Measurements from ENCODE around the gene CALCR. TPM values are rescaled to one million over a fixed set of nuclear protein-coding genes. Genes with fewer than 3 reads are reported as not detected.
"Not testable (repeated sequence)": the region's sequence is repeated elsewhere in the genome, so short reads cannot be mapped to it uniquely, and the experiment has no call there.

CALCR gene
- 0.49 TPM for total RNA-seq

DNA sequence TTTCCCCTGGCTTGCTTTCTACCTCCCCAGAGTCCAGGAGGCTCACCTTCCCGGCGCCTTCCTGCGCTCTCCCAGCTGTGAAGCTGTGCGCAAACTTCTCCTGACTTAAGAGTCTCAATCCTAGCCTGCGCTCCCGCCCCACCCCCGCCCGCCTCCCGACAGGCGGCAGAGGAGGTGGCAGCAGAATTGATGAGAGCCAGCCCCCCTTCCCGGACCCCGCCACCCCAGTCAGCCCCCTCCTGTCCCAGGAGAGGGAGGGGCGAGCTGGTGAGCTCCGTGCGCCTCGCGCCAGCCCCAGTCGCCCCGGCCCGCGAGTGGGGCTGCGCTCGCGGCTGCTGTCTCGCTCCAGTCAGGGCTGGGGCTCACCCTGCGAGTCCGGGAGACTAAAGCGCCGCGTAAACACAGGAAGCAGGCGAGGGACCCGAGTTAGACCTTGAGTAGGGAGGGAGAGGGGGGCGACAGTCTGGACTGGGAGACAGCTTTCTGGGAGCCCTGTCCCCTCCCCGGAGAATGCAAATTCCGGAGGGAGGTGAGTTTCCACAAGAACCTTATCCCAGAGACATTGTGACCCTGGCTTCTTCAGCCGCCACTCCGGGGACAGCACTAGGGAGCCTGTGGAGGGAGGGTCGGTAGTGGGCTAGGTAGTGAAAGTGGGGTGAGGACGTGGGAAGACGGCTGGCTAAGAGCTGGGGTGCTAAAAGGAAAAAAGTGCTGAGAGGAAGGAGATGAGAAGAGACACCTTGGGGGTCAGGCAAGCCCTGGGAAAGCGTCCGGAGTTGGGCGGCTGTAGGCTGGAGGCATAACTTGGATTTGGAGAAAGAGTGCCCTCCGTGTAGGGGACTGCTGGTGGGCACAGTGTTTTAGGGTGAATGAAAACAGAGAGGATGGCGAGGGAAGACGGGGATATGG lies at the start of gene CALCR:
CALCR (minus strand) TSS at position 79 of the 909 bp plus-strand sequence. CDS start 87,743 bp downstream, outside the sequence.
- no peak for DNase-seq

DNA sequence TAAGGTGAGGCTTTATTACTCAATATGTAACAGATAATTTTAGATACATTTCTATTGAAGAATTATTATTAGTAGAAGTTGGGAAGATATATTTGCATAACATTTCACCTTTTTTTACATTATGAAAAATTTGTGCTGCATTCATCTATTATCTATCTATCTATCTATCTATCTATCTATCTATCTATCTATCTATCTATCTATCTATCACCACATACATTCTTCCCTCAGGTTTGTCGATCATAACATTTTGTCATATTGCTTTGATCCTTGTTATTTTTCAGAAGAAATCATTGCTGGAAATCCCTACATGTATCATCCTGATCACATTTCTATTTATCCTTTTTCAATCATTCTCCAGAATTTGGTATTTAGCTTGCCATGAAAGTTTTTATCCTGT lies 49.3 kb upstream of the CALCR start:
- DNase-seq, result no peak

DNA sequence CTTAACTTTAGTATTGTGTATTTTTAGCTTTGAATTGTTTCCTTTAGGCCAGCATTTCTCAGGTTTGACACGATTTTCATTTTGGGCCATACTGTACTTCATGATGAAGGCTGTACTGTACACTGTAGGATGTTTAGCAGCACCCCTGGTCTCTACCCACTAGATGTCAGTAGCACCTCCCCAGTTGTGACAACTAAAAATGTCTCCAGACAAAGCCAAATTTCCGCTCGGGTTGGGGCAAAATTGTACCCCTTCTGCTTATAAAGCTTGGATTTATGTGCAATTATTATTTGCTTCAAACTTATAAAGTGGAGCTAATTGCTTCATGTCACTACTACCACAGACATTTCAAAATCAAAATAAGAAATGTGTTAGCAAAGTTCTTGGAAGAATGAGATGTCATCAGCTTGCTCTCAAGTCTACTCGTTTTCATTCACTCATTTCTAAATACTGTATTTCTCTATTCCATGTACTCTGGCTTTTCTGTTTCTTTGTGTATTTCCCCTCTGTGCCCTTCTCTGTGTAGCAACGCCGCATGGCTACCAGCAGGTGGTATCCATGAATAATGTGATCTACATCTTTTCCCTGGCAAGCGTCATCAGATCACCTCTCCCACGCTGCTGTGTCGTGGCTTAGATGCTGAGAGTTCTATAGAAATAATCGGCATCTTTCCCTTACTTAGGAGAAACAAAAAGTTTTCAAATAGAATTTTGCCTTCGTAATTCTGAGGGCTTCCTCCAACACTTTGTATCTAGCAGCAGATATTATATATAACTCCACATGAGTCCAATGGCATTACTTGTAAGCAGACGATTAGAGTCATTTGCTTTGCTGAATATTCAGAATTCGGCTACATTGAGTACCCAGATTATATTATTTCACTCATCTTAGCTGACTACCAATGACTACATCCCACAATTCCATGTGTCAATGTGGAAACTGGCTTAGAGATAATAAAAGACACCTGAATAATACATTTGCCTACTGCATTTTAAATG lies 47.8 kb upstream of the CALCR start:
- DNase-seq, result peak; percentile 17

DNA sequence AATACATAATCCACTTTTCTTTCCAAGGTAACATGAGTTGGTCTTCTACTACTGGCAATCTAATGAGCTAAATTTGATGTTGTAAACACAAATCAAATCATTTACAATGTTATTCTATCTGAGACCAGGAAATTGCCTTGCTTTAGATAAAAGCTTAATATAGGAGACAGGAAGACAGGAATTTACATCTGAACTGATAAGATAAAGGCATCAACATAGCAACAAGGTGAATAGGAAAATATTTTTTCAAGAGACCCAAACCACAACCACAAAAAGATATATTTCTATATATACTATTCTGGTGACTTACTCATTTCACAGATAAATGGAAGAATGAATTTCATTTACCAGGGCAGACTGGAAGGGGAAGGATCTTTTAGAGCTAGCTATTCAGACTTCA lies 46.3 kb upstream of the CALCR start:
- DNase-seq, result no peak

DNA sequence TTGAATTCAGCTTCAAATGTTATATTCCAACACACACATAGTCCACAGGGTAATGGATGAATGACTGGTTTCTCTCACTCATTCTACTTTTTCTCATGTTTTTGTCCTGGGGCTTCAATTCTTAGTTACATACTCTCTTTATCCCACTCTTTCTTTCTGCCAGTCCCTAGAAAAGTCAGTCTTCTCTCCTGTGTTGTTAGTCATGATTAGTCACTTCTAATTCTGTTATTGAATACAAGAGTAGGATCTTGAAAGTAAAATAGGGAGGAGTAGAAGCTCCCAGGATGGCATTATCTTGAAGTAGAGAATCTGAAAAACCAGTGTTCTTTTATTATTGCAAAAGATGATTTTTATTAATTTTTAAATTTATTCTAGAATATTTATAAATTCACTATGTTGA lies 45.5 kb upstream of the CALCR start:
- DNase-seq, result no peak

DNA sequence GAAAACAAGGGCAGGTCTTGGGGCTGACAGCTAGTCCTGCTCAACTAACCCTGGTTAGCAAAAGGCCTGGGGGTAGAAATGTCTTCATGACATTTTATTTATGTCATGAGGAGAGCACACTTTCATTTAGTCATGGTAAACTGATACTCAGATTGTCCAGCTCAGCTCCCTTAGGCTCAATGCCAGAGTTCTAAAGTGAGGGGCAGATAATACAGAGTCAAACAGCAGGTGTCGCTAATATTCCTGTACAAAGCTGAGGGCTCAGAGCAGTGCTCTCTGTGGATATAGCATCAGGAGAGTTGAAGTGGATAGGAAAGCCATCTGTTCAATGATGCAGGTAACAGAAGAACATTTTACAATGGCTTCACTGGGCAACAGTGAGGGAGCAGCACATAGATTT lies 26.8 kb upstream of the CALCR start:
- no peak for DNase-seq

DNA sequence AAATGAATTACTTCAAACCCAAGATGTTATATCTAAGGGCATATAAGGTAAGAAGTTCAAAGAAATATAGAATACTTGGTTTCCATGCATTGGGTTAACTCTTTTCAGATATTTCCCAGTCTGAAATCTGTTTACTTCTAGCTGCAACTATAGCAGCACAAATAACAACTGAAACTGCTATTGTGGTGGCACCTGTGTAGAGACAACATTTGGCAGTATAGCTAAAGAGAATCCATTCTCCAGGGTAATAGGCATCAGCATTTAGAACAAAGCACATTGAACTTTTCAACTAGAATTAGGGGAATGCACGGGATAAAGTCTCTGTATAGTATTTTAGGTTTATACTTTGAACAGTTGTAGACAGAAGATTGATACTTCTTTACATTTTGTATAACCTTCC lies 19.7 kb upstream of the CALCR start:
- no peak for DNase-seq

DNA sequence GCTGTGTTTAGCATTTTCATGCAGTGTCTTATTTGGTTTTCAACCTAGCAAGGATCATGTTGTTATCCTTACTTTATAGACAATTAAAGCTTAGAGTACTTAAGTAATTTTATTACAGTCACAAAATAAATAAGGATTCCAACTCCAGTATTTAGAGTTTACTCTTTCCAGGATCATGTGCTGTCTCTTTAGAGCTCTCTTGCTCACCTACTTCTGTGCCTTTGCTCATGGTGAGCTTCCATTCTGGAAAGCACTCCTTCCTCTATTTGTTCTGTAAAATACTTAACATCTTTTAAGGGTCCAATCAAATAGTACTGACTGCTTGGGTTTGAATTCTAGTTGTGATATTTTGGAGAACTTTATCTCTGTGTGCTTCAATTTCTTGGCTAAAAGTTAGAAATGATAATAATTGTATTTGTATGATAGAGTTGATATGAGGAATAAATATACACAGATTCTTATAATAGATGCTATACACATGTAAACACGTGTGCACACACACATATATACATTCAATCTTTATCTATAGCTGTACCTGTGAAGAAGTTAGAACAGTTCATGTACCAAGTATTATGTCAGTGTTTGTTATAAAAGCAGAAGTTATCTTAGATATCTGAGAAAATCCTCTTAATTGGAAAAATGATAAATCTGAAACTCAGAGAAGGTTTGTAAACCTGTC lies 18.2 kb upstream of the CALCR start:
- no peak for DNase-seq

DNA sequence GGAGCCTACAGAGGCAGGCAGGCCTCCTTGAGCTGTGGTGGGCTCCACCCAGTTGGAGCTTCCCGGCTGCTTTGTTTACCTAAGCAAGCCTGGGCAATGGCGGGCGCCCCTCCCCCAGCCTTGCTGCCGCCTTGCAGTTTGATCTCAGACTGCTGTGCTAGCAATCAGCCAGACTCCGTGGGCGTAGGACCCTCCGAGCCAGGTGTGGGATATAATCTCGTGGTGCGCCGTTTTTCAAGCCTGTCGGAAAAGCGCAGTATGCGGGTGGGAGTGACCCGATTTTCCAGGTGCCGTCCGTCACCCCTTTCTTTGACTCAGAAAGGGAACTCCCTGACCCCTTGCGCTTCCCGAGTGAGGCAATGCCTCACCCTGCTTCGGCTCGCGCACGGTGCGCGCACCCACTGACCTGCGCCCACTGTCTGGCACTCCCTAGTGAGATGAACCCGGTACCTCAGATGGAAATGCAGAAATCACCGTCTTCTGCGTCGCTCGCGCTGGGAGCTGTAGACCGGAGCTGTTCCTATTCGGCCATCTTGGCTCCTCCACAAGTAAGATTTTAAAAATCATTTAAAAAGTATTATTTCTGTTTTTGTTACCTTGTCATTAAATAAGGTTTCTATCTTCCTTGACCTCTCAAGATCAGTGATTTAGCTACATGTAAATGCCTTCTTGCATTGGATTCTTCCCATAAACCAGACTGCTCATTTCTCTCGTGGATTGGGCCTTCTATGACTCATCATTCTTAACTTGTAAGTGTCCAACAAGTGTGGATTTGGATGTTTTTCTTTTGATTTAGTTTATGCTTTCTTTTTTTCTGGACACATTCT lies 16.9 kb upstream of the CALCR start:
- not testable (repeated sequence) for DNase-seq

DNA sequence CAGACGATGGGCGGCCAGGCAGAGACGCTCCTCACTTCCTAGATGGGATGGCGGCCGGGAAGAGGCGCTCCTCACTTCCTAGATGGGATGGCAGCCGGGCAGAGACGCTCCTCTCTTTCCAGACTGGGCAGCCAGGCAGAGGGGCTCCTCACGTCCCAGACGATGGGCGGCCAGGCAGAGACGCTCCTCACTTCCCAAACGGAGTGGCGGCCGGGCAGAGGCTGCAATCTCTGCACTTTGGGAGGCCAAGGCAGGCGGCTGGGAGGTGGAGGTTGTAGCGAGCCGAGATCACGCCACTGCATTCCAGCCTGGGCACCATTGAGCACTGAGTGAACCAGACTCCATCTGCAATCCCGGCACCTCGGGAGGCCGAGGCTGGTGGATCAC lies 11.9 kb upstream of the CALCR start:
- DNase-seq, result not testable (repeated sequence)

DNA sequence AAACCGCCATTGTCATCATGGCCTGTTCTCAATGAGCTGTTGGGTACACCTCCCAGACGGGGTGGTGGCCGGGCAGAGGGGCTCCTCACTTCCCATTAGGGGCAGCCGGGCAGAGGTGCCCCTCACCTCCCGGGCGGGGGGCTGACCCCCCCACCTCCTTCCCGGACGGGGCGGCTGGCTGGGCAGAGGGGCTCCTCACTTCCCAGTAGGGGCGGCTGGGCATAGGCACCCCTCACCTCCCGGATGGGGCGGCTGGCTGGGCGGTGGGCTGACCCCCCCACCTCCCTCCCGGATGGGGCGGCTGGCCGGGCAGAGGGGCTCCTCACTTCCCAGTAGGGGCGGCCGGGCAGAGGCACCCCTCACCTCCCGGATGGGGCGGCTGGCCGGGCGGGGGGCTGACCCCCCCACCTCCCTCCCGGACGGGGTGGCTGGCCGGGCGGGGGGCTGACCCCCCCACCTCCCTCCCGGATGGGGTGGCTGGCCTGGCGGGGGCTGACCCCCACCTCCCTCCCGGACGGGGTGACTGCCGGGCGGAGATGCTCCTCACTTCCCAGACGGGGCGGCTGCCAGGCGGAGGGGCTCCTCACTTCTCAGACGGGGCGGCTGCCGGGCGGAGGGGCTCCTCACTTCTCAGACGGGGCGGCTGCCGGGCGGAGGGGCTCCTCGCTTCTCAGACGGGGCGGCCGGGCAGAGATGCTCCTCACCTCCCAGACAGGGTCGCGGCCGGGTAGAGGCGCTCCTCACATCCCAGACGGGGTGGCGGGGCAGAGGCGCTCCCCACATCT lies 11.4 kb upstream of the CALCR start:
- not testable (repeated sequence) for DNase-seq

DNA sequence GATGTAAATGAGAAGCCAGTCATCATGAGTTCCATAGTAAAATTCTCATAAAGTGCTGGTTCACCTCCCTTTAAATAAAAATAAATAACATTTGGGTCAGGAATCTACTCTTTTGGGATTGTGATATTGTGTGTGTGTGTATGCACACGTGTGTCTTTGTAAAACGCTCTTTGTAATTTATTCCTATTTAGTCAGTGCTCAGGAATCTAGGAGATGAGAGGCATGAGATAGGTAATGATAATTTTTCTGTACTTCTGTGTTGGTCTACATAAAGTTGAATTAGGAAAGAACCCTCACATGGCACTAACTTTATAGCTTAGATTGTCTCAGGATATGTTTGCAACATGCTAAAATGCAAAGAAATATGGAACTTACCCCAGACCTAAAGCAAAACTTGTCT lies 4.9 kb upstream of the CALCR start:
- DNase-seq, result no peak

DNA sequence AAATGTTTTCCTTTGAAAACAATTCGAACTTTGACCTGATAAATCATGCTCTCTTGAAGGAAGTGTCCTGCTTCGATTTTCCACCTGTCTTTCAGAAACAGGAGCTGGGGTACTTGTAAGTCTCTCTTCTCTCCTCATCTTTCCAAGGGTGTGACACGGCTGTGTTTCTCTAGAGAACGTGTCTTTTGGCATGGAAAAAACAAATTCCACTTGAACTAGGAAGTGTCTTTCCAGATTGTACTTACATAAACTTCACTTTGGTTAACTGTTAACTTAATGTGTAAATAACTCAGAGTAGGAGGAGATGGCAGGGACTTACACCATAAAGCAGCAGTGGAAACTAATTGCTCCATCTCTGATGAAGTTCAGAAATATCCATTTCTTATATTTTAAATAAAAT lies 4.2 kb upstream of the CALCR start:
- no peak for DNase-seq

DNA sequence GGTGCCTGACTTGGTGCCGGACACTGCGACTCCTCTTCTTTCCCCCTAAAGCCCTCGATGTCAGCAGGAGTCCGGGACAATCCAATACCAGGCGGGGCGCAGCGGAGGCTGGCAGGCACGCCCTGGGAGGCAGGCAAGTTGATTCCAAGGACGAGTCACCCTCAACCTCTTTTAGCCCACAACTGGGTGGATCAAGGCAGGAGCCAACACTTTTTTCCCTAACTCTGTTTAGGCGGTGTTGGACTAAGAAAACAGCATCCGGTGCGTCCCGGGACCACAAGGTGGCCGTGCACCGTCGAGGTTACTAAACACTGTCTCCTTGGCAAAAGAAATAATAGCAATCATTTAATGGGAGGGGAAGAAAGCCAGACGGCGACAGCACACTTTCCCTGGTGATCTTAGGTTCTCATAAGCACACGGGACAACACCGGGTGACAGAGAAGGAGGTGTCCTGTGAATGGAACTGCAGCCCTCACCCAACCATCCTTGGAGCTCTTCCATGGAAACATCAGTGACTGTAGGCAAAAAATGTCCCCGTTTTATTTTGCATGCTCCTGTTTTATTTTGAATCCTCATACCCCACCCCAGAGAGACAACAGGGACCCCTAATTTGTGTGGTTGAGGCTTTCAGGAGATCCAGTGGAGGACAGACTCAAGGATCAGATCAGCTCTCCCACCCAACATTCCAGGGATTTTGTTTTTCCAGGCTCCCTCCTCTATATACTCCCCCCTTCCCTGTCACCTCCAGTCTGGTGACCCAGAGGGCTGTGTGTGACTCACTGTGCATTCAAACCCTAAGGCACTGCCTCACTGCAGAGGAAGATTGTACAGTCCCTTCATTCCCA lies 1.3 kb upstream of the CALCR start:
- no peak for DNase-seq

DNA sequence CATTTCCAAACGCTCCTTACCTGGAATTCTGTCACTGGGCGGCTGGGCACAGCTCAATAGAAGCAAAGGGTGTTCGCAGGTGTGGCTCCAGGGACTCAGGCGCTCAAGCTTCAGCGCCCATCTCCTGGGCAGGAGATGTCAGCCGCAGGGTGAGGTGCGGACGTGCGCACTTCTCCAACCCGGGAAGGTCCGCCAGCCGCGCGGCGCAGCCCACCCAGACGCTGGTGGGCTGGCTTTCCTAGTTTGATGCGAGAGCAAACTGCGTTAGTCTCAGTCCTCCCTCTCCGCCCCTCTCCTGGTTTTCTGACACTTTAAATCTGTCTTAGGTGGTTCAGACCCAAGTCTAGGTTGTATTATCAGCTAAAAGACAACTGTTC lies 267 bp downstream of the CALCR start:
- DNase-seq, result no peak

DNA sequence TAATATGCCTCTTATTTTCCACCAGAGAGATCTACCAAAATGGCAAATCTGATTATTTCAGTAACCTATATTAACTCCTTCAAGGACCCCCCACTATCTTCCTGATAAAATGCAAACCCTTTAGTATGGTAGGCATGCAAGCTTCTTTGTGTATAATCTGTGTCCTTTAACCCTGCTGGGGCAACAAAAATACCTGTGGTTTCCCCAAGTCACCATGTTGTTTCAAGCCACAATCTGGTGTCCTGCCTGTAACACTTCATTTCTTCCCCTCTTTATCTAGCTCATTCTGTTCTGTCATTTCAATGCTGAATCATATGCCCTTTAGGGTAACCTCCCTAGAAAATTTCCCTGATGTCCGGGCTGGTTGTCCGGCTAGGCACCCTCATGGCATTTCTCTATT lies 5.3 kb downstream of the CALCR start:
- no peak for DNase-seq

DNA sequence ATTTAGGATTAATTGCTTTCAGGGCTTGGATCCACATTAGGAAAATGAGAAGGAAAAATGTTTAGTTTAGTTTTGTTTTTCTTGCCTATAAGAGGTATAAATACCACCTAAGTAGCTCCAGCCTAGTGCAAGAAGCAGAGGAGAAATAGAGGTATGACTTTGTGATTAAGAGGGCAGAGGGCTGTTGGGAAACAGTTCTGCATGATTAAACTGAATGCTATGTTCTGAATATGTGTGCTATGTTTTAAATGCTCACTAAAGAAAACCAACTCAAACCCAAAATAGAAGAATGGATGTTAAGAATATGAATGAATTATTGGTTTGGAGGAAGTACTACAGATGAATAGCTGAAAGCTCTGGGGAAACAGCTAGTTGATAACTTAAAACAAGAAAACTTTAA lies 7.6 kb downstream of the CALCR start:
- no peak for DNase-seq

DNA sequence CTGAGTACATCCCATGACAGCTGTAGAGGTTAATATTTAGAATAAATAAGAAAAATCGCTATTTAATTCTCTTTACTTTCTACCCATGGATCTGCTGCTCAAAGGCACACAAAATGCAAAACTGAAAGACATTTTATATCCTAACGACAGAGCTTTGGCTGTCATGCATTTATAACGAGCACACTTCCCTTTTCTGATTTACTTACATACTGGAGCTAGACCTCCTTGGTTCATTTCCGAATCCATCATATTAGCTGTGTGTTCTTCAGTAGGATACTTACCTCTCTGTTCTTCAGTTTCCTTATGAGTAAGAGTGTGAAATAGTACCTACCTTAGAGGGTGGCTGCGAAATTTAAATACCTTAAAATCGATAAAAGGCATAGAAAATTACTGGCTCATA lies 10.9 kb downstream of the CALCR start:
- DNase-seq, result no peak

DNA sequence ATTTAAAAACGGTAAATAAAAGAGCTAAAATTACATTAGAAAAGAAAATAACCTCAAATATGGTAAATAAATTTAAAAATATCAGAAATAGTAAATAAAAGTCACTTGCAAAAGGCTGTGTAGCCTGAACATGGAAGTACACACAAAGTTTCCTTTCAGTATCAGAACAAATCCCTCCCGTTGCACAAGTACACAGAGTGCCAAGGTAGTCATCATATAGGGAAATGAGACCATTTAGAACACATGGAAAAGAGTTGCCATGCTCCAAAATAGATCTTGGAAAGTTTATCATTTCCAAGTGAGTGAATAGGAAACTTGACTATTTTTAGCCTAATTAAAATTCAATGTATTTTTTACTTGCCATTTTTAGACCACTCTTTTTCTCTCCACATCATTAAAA lies 11.6 kb downstream of the CALCR start:
- DNase-seq, result no peak

DNA sequence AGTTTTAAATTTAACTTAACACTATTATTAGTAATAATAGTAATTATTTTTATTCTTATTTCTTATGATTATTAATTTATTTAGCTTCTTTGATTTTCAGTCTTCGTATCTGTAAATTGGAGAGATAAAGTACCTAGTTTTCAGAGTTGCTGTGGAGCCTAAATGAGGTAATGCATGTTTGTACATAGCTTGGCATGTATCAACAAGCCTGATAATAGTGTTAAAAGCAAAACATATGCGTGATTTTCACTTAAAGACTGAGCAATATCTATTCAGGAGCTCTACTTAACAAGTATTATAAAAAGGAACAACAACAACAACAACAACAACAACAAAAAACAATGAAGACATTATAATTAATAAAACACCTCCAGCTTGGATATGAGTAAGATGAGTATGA lies 12.4 kb downstream of the CALCR start:
- DNase-seq, result no peak

Data from skin of body (tissue), 2 donors.